Transverse colon (tissue), 4 donors: ENCODE measurements around the gene SYCP3.

Source experiments
- CTCF ChIP-seq, 5 experiments: fragments of 200-600 bp in 3 of 5; fragments of 450-650 bp in 2 of 5; sonication (generic) in 3 of 5; IDR thresholded peaks; 1 replicate in 2 of 5; 2 replicates in 3 of 5; pipeline ENCODE4 v1.5.1; 2016 to 2017; ENCODE audit warnings: antibody characterized with exemption in 5 of 5, inconsistent platforms in 3 of 5, mild to moderate bottlenecking in 2 of 5, moderate library complexity in 1 of 5
- EP300 ChIP-seq: sonication (generic); formaldehyde crosslinking; IDR thresholded peaks from one replicate; pipeline ENCODE4 v1.6.1; 2017; ENCODE audit warnings: antibody characterized with exemption, low read depth
- POLR2A ChIP-seq: fragments of 450-650 bp; IDR thresholded peaks from one replicate; pipeline ENCODE4 v1.6.1; 2016; ENCODE audit warnings: antibody characterized with exemption, mild to moderate bottlenecking, moderate library complexity
- POLR2AphosphoS5 ChIP-seq, 3 donors: sonication (generic); formaldehyde crosslinking; IDR thresholded peaks; one replicate each; pipeline ENCODE4 v1.6.1; 2016; ENCODE audit warnings: antibody characterized with exemption in 3 of 3

GRCh38 chr12:101719566-101719965 is 19.7 kb downstream of the SYCP3 start:
- no peak for TF ChIP-seq CTCF (IDR thresholded peaks at IDR 0.05)
- TF ChIP-seq POLR2AphosphoS5 (IDR thresholded peaks at IDR 0.05): no peak
- TF ChIP-seq POLR2A: no peak
- no peak for TF ChIP-seq EP300
